ENCODE data around the gene SCYGR4.

Gene SCYGR4

GRCh38 chr2:227602358-227602757 lies 14.9 kb upstream of the SCYGR4 start:
- no peak for TF ChIP-seq ZFX (IDR thresholded peaks at IDR 0.05; ENCODE audit: borderline replicate concordance)
- TF ChIP-seq, protein P1, sequence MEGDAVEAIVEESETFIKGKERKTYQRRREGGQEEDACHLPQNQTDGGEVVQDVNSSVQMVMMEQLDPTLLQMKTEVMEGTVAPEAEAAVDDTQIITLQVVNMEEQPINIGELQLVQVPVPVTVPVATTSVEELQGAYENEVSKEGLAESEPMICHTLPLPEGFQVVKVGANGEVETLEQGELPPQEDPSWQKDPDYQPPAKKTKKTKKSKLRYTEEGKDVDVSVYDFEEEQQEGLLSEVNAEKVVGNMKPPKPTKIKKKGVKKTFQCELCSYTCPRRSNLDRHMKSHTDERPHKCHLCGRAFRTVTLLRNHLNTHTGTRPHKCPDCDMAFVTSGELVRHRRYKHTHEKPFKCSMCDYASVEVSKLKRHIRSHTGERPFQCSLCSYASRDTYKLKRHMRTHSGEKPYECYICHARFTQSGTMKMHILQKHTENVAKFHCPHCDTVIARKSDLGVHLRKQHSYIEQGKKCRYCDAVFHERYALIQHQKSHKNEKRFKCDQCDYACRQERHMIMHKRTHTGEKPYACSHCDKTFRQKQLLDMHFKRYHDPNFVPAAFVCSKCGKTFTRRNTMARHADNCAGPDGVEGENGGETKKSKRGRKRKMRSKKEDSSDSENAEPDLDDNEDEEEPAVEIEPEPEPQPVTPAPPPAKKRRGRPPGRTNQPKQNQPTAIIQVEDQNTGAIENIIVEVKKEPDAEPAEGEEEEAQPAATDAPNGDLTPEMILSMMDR (IDR thresholded peaks at IDR 0.05): no peak
- no peak overlapping the region for H3K27ac ChIP-seq

DNA sequence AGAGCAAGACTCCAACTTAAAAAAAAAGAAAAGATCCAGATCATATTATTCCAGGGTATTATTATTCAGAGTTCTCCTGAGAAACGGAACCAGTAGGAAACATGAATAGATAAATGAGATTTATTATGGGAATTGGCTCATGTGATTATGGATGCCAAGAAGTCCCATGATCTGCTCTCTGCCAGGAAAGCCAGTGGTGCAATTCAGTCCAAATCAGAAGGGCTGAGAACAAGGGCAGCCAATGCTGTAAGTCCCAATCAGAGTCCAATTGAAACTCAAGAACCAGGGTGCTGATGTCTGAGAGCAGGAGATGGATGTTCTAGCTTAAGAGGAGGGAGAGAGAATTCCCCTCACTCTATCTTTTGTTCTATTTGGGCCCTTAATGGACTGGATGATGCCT lies 10.8 kb upstream of the SCYGR4 start:
- H3K27ac ChIP-seq: no peak overlapping the region
- no peak for TF ChIP-seq ZFX (IDR thresholded peaks at IDR 0.05; ENCODE audit: borderline replicate concordance)
- TF ChIP-seq, protein P1 (IDR thresholded peaks at IDR 0.05): no peak

GRCh38 chr2:227607941-227608340 lies 9.4 kb upstream of the SCYGR4 start:
- TF ChIP-seq, protein P1 (IDR thresholded peaks at IDR 0.05): no peak
- TF ChIP-seq ZFX (IDR thresholded peaks at IDR 0.05; ENCODE audit: borderline replicate concordance): no peak
- no peak overlapping the region for H3K27ac ChIP-seq

GRCh38 chr2:227608561-227609338 lies 8.5 kb upstream of the SCYGR4 start:
- no peak for TF ChIP-seq ZFX (IDR thresholded peaks at IDR 0.05; ENCODE audit: borderline replicate concordance)
- TF ChIP-seq, protein P1 (IDR thresholded peaks at IDR 0.05): no peak
- no peak overlapping the region for H3K27ac ChIP-seq

DNA sequence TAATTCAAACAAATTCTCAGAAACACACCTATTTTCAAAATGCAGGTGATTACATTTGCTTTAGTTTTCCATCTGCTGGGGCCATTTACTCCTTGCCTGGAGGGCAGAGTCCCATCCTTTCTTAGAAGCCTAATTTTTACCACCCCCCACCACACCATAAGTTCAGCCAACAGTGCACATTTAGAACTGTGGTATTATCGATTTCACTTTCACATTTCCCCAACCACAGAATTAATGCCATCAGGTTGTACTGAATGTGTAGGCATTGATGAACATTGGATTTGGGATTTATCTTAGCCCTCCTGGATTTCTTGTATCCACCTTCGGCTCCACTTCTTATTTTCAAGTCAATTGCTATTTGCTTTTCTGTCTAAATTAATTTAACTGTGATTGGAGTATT lies 7.2 kb upstream of the SCYGR4 start:
- TF ChIP-seq, protein P1 (IDR thresholded peaks at IDR 0.05): no peak
- TF ChIP-seq ZFX (IDR thresholded peaks at IDR 0.05; ENCODE audit: borderline replicate concordance): no peak
- H3K27ac ChIP-seq: no peak overlapping the region

- no peak for TF ChIP-seq ZFX (IDR thresholded peaks at IDR 0.05; ENCODE audit: borderline replicate concordance)
- TF ChIP-seq, protein P1 (IDR thresholded peaks at IDR 0.05): no peak
- no peak overlapping the region for H3K27ac ChIP-seq
These were observed 4.6 kb upstream of the SCYGR4 start for GRCh38 chr2:227612546-227613271.

DNA sequence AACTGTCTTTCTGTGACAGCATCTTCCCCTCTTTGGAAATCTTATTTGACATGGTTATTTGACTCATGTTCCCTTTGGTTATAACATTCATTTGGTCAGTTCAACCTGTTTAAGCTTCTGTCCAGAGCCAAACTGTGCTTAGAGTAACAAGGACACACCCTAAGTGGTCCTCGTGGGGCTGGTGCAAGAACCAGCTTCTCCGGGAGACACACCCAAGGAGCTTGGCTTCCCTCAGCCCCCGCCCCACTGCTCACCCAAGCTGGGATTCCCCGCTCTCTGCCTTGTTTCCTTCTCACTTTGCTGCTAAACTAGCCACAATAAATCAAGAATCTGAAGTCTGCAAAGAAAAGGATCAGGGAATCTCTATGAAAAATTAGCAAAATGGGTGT lies 4.0 kb upstream of the SCYGR4 start:
- no peak overlapping the region for H3K27ac ChIP-seq
- TF ChIP-seq ZFX (IDR thresholded peaks at IDR 0.05; ENCODE audit: borderline replicate concordance): no peak
- TF ChIP-seq, protein P1 (IDR thresholded peaks at IDR 0.05): no peak

Data from 22Rv1 (cell line).